Stomach smooth muscle (tissue), 2 donors: ENCODE data around the gene CDCP1.

Experiments
- H3K27ac ChIP-seq: one replicate; pipeline ENCODE4 v1.7.0; 2013; ENCODE audit warnings: mild to moderate bottlenecking, low read length, inconsistent platforms
- H3K27me3 ChIP-seq, 2 donors: one replicate each; pipeline ENCODE4 v1.7.0; 2013; ENCODE audit warnings: low read length in 2 of 2; ENCODE audit not compliant: insufficient read depth in 2 of 2, control insufficient read depth in 1 of 2
- H3K36me3 ChIP-seq, 2 donors: one replicate each; pipeline ENCODE4 v1.7.0; 2013; ENCODE audit warnings: low read length in 2 of 2; ENCODE audit not compliant: control insufficient read depth in 2 of 2, insufficient read depth in 2 of 2
- H3K4me1 ChIP-seq: one replicate; pipeline ENCODE4 v1.7.0; 2013; ENCODE audit warnings: low read length; ENCODE audit not compliant: control insufficient read depth, insufficient read depth
- H3K4me3 ChIP-seq, 2 donors: one replicate each; pipeline ENCODE4 v1.7.0; 2013; ENCODE audit warnings: low read length in 2 of 2
- H3K9ac ChIP-seq, 2 donors: one replicate each; pipeline ENCODE4 v1.7.0; 2013; ENCODE audit warnings: low read length in 2 of 2, mild to moderate bottlenecking in 1 of 2
- H3K9me3 ChIP-seq, 2 donors: one replicate each; pipeline ENCODE4 v1.7.0; 2013; ENCODE audit warnings: low read length in 2 of 2; ENCODE audit not compliant: control insufficient read depth in 2 of 2
- donor health status: healthy.
- donor health status: Pancreatic carcinoma.

Gene CDCP1

DNA sequence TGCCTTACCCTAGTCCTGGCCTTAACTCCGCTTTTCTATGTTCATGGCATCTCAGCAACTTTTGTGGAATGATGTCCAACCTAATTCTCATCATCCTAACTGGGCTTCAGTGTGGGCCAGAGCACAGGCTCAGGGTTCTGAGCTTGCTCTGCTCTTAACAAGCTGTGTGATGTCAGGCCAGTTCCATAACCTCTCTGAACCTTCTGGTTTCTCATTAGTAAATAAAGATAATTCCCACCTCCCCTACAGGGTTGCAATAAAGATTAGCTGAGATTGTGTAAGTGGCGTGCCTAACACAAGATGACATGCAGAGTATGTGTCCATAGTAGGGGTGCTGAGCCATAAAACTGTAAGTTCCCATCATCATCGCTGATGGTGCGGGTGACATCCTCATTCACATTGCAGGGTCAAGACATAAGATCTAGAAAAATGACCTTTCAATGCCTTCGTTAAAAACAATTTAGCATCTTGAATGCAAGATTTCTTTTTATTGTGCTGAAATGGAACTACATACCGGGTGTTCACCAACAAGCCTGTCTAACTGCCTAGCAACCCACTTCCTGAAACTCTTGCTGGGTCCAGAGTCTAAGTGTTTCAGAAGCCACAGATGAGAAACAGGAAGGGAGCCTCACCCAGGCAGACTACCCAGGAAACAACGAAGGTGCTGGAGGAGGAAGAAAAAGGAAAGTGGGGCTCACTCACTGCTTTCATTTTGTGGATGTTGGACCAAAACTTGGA is 36.2 kb downstream of the CDCP1 start:
- no peak overlapping the region for H3K9ac ChIP-seq
- no peaks in the 10 kb centered on the region for H3K27me3 ChIP-seq
- no peaks in the 10 kb centered on the region for H3K9me3 ChIP-seq
- no peaks in the 10 kb centered on the region for H3K36me3 ChIP-seq
- H3K4me1 ChIP-seq = peaks cover 6% of the 10 kb centered on the region
- no peak overlapping the region for H3K4me3 ChIP-seq
- H3K27ac ChIP-seq = no peak overlapping the region

GRCh38 chr3:45106874-45107273 is 39.3 kb downstream of the CDCP1 start:
- H3K9me3 ChIP-seq = no peaks in the 10 kb centered on the region
- H3K27me3 ChIP-seq = no peaks in the 10 kb centered on the region
- H3K27ac ChIP-seq = no peak overlapping the region
- no peaks in the 10 kb centered on the region for H3K36me3 ChIP-seq
- H3K4me1 ChIP-seq = no peaks in the 10 kb centered on the region
- H3K4me3 ChIP-seq = no peak overlapping the region
- H3K9ac ChIP-seq = no peak overlapping the region

- Histone ChIP-seq H3K27ac (no peak overlapping the region), H3K9ac (no peak overlapping the region), H3K36me3 (no peaks in the 10 kb centered on the region), H3K4me3 (no peak overlapping the region), H3K9me3 (no peaks in the 10 kb centered on the region), H3K4me1 (no peaks in the 10 kb centered on the region), H3K27me3 (no peaks in the 10 kb centered on the region)
Measured at GRCh38 chr3:45105855-45106671, 40.1 kb downstream of the CDCP1 start.

DNA sequence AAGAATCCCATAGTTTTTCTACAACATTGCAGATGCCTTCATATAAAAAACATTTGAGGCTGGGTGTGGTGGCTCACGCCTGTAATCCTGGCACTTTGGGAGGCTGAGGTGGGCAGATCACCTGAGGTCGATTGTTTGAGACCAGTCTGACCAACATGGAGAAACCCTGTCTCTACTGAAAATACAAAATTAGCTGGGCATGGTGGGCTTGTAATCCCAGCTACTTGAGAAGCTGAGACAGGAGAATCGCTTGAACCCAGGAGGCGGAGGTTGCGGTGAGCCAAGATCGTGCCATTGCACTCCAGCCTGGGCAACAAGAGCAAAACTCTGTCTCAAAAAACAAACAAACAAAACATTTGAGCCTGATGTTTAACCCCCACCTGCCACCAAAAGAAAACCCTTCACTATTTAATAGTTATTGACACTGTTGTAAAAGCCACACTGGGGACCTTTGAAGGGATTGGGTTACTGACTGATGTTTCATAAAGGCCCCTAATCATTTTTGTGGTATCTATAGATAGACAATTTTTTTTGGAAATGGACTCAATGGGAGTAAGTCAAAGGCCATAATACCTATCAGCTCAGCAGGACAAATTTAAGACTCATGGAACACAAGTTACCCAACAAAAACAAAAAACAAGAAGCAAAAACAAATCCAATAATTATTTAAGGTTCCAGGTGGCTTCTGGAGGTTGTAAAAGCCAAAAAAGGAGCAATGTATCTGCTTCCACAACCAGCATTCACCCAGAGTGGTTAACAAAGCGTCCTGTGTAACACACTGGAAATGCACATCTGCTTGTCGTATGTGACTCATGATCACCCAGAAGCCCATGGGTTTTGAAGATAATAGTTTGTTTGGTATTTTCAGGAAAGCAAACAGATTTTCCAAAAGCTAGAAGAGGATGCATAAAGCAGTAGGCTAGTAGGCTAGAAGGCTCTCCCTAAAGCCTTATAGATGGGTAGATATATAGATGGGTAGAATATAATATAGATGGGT is 41.2 kb downstream of the CDCP1 start:
- no peaks in the 10 kb centered on the region for H3K27me3 ChIP-seq
- no peak overlapping the region for H3K4me3 ChIP-seq
- H3K9ac ChIP-seq = no peak overlapping the region
- H3K36me3 ChIP-seq = no peaks in the 10 kb centered on the region
- H3K4me1 ChIP-seq = no peaks in the 10 kb centered on the region
- no peak overlapping the region for H3K27ac ChIP-seq
- H3K9me3 ChIP-seq = no peaks in the 10 kb centered on the region

DNA sequence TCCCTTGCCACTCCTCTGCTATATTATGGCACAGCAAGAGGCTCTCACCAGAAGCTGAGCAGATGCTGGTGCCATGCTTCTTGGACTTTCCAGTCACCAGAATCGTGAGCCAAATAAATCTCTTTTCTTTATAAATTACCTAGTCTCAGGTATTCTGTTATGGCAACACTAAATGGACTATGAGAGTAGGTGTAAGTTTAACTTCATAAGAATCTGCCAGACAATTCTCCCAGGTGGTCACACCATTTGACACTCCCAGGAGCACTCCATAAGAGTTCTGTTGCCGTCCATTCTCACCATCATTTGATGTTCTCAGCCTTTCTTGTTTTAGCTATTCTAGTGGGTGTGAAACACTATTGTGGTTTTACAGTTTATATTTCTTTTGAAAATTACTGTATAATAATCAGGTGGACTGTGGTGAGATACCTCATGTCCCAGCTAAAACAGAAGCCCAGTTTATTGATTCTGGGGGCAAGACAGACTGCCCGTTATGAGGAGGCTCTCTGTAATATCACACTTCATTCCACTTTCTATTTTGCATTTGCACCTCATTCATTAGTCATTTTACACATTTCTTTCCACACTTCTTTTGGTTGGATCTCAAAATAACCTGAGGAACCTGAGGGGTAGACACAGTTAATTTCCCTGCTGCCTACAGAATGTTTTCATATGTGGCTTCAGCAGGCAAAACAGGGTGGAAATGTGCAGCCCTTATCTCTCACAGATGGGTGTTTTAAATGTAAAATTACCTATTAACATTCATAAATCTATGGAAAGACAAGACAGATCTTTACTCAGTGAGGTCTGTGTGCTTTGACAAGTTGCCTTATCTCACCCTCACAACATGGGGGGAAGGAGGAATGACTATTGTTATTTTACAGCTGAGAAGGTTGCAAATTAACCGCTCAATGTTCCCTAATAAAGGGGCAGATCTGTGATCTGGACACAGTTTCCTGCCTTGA is 42.1 kb downstream of the CDCP1 start:
- H3K27me3 ChIP-seq = no peaks in the 10 kb centered on the region
- H3K9ac ChIP-seq = no peak overlapping the region
- H3K27ac ChIP-seq = no peak overlapping the region
- H3K9me3 ChIP-seq = no peaks in the 10 kb centered on the region
- no peaks in the 10 kb centered on the region for H3K4me1 ChIP-seq
- no peak overlapping the region for H3K4me3 ChIP-seq
- no peaks in the 10 kb centered on the region for H3K36me3 ChIP-seq

- Histone ChIP-seq H3K4me3 (no peak overlapping the region), H3K9me3 (no peaks in the 10 kb centered on the region), H3K36me3 (no peaks in the 10 kb centered on the region), H3K27me3 (no peaks in the 10 kb centered on the region), H3K27ac (no peak overlapping the region), H3K4me1 (no peaks in the 10 kb centered on the region), H3K9ac (no peak overlapping the region)
Measured at GRCh38 chr3:45103334-45103733, 42.8 kb downstream of the CDCP1 start.

GRCh38 chr3:45100981-45101407 is 45.2 kb downstream of the CDCP1 start:
- H3K27ac ChIP-seq = no peak overlapping the region
- no peaks in the 10 kb centered on the region for H3K36me3 ChIP-seq
- no peak overlapping the region for H3K9ac ChIP-seq
- H3K27me3 ChIP-seq = no peaks in the 10 kb centered on the region
- H3K4me1 ChIP-seq = no peaks in the 10 kb centered on the region
- no peak overlapping the region for H3K4me3 ChIP-seq
- H3K9me3 ChIP-seq = no peaks in the 10 kb centered on the region

- H3K9me3 ChIP-seq = no peaks in the 10 kb centered on the region
- no peak overlapping the region for H3K9ac ChIP-seq
- no peak overlapping the region for H3K27ac ChIP-seq
- no peak overlapping the region for H3K4me3 ChIP-seq
- peaks cover 7% of the 10 kb centered on the region for H3K4me1 ChIP-seq
- H3K27me3 ChIP-seq = no peaks in the 10 kb centered on the region
- H3K36me3 ChIP-seq = no peaks in the 10 kb centered on the region
Measured at GRCh38 chr3:45098310-45098709, 47.9 kb downstream of the CDCP1 start.

GRCh38 chr3:45097296-45097883 is 48.8 kb downstream of the CDCP1 start:
- no peaks in the 10 kb centered on the region for H3K9me3 ChIP-seq
- peaks cover 10% of the 10 kb centered on the region for H3K4me1 ChIP-seq
- no peak overlapping the region for H3K9ac ChIP-seq
- no peaks in the 10 kb centered on the region for H3K36me3 ChIP-seq
- H3K27me3 ChIP-seq = no peaks in the 10 kb centered on the region
- no peak overlapping the region for H3K27ac ChIP-seq
- H3K4me3 ChIP-seq = no peak overlapping the region
